ENCODE measurements around the gene AWAT2. TPM values are rescaled to one million over a fixed set of nuclear protein-coding genes. Genes with fewer than 3 reads are reported as not detected.

The AWAT2 gene
- total RNA-seq, 1 donor from 2014 or later, result not detected

- TF ChIP-seq CTCF (IDR thresholded peaks at IDR 0.05), result no peak
- CTCF ChIA-PET, result interaction anchor here (3.3 kb wide), 1 partner anchor 9 kb away, joined by 11 read pairs; no protein-coding TSS in a partner anchor
- no peaks in the 10 kb centered on the region for H3K36me3 Mint-ChIP-seq (ENCODE audit: low read depth)
- no peak for ATAC-seq (ENCODE audit: low read depth)
- POLR2A ChIA-PET, result no interaction called here
- H3K27ac Mint-ChIP-seq, result no peak overlapping the region
- no peaks in the 10 kb centered on the region for H3K4me1 Mint-ChIP-seq
- H3K9me3 Mint-ChIP-seq, result no peaks in the 10 kb centered on the region
- H3K4me3 Mint-ChIP-seq, result no peak overlapping the region
- peaks cover 2% of the 10 kb centered on the region for H3K27me3 Mint-ChIP-seq
- intact Hi-C loops (cut with micrococcal nuclease), result no loop called here
- no peak for DNase-seq
These were observed 38.3 kb upstream of the AWAT2 start for GRCh38 chrX:70087857-70088630.

GRCh38 chrX:70084592-70085240 lies 35.0 kb upstream of the AWAT2 start:
- Mint-ChIP-seq H3K4me3 (no peak overlapping the region), H3K27me3 (no peaks in the 10 kb centered on the region), H3K27ac (no peak overlapping the region), H3K36me3 (ENCODE audit: low read depth) (no peaks in the 10 kb centered on the region), H3K9me3 (no peaks in the 10 kb centered on the region), H3K4me1 (no peaks in the 10 kb centered on the region)
- CTCF ChIA-PET, result no interaction called here
- DNase-seq, result no peak
- intact Hi-C loops (cut with micrococcal nuclease), result no loop called here
- no peak for ATAC-seq (ENCODE audit: low read depth)
- POLR2A ChIA-PET, result no interaction called here
- TF ChIP-seq CTCF (IDR thresholded peaks at IDR 0.05), result no peak

GRCh38 chrX:70082723-70083122 lies 33.0 kb upstream of the AWAT2 start:
- peaks cover 1% of the 10 kb centered on the region for H3K27me3 Mint-ChIP-seq
- CTCF ChIA-PET, result no interaction called here
- DNase-seq, result no peak
- POLR2A ChIA-PET, result no interaction called here
- no peak overlapping the region for H3K4me3 Mint-ChIP-seq
- H3K9me3 Mint-ChIP-seq, result no peaks in the 10 kb centered on the region
- H3K27ac Mint-ChIP-seq, result no peak overlapping the region
- H3K4me1 Mint-ChIP-seq, result no peaks in the 10 kb centered on the region
- intact Hi-C loops (cut with micrococcal nuclease), result no loop called here
- no peak for ATAC-seq (ENCODE audit: low read depth)
- TF ChIP-seq CTCF (IDR thresholded peaks at IDR 0.05), result no peak
- H3K36me3 Mint-ChIP-seq (ENCODE audit: low read depth), result no peaks in the 10 kb centered on the region

GRCh38 chrX:70079870-70080269 lies 30.1 kb upstream of the AWAT2 start:
- TF ChIP-seq CTCF (IDR thresholded peaks at IDR 0.05), result no peak
- Mint-ChIP-seq H3K27ac (no peak overlapping the region), H3K4me1 (no peaks in the 10 kb centered on the region), H3K9me3 (no peaks in the 10 kb centered on the region), H3K4me3 (no peak overlapping the region), H3K27me3 (peaks cover 1% of the 10 kb centered on the region), H3K36me3 (ENCODE audit: low read depth) (no peaks in the 10 kb centered on the region)
- ChIA-PET CTCF (no interaction called here), POLR2A (no interaction called here)
- ATAC-seq (ENCODE audit: low read depth) (no peak), DNase-seq (no peak)
- intact Hi-C loops (cut with micrococcal nuclease), result no loop called here

GRCh38 chrX:70079297-70079696 lies 29.6 kb upstream of the AWAT2 start:
- H3K27me3 Mint-ChIP-seq, result peaks cover 1% of the 10 kb centered on the region
- H3K9me3 Mint-ChIP-seq, result no peaks in the 10 kb centered on the region
- intact Hi-C loops (cut with micrococcal nuclease), result no loop called here
- DNase-seq (no peak), ATAC-seq (ENCODE audit: low read depth) (no peak)
- no peaks in the 10 kb centered on the region for H3K4me1 Mint-ChIP-seq
- no peaks in the 10 kb centered on the region for H3K36me3 Mint-ChIP-seq (ENCODE audit: low read depth)
- H3K4me3 Mint-ChIP-seq, result no peak overlapping the region
- POLR2A ChIA-PET, result no interaction called here
- no peak for TF ChIP-seq CTCF (IDR thresholded peaks at IDR 0.05)
- H3K27ac Mint-ChIP-seq, result no peak overlapping the region
- CTCF ChIA-PET, result no interaction called here

Measured in activated B cell treated with CpG ODN at 0.5 μM for 24 hours (primary cell).